HepG2 (cell line): ENCODE results near the gene ALDH16A1. TPM values are rescaled to one million over a fixed set of nuclear protein-coding genes. Genes with fewer than 3 reads are reported as not detected.

Experiments used
- CBFB ChIP-seq: sonication (generic); formaldehyde crosslinking; IDR thresholded peaks from 2 replicates; pipeline ENCODE4 v1.4.0; 2020; ENCODE audit warnings: missing genetic modification reagents
- ERF ChIP-seq: IDR thresholded peaks from 2 replicates; pipeline ENCODE4 v1.6.1; 2018; ENCODE audit warnings: missing biosample characterization, missing genetic modification reagents
- ETS1 ChIP-seq: sonication (generic); formaldehyde crosslinking; IDR thresholded peaks from 2 replicates; pipeline ENCODE4 v1.4.0; 2020; ENCODE audit warnings: missing genetic modification reagents
- HOXA5 ChIP-seq: sonication (generic); formaldehyde crosslinking; IDR thresholded peaks from 2 replicates; pipeline ENCODE4 v1.4.0; 2020; ENCODE audit warnings: missing genetic modification reagents
- IRF2 ChIP-seq: IDR thresholded peaks from 2 replicates; pipeline ENCODE4 v1.6.1; 2018; ENCODE audit warnings: missing genetic modification reagents, missing compliant biosample characterization
- MTF2 ChIP-seq: sonication (generic); formaldehyde crosslinking; IDR thresholded peaks from 2 replicates; pipeline ENCODE4 v1.5.0; 2020; ENCODE audit warnings: missing genetic modification reagents, borderline replicate concordance
- NCOA2 ChIP-seq: sonication (generic); formaldehyde crosslinking; IDR thresholded peaks from 2 replicates; pipeline ENCODE4 v1.8.0; 2022; ENCODE audit warnings: inconsistent platforms
- PHF5A ChIP-seq: IDR thresholded peaks from one replicate; pipeline ENCODE4 v1.6.1; 2018; ENCODE audit warnings: low read depth, missing genetic modification reagents; ENCODE audit not compliant: unreplicated experiment
- PTBP1 ChIP-seq: fragments of 200-400 bp; formaldehyde crosslinking; IDR thresholded peaks from 2 replicates; pipeline ENCODE4 v1.6.1; 2018; ENCODE audit warnings: low read length, low read depth; ENCODE audit not compliant: poor library complexity, severe bottlenecking
- REL ChIP-seq: sonication (generic); formaldehyde crosslinking; conservative IDR thresholded peaks from 2 replicates; pipeline ENCODE4 v1.8.0; 2022; ENCODE audit warnings: mild to moderate bottlenecking, missing genetic modification reagents, moderate library complexity
- RELA ChIP-seq: sonication (generic); formaldehyde crosslinking; IDR thresholded peaks from 2 replicates; pipeline ENCODE4 v1.4.0; 2020; ENCODE audit warnings: missing genetic modification reagents
- SAP130 ChIP-seq: IDR thresholded peaks from 2 replicates; pipeline ENCODE4 v1.6.1; 2016; ENCODE audit warnings: low read depth
- SP4 ChIP-seq: sonication (generic); formaldehyde crosslinking; IDR thresholded peaks from 2 replicates; pipeline ENCODE4 v1.8.1; 2023; ENCODE audit warnings: mild to moderate bottlenecking, missing genetic modification reagents
- SRF ChIP-seq: IDR thresholded peaks from 2 replicates; pipeline ENCODE4 v1.6.1; 2011; ENCODE audit warnings: mild to moderate bottlenecking, low read depth, low read length, moderate library complexity
- USF2 ChIP-seq, 2 experiments: sonication (generic) in 1 of 2; formaldehyde crosslinking in 1 of 2; IDR thresholded peaks; 2 replicates each; pipeline versions ENCODE4 v1.5.1 to v1.6.1; 2011 to 2020; ENCODE audit warnings: borderline replicate concordance in 1 of 2, low read depth in 1 of 2, low read length in 1 of 2, mild to moderate bottlenecking in 1 of 2, missing genetic modification reagents in 1 of 2, moderate library complexity in 1 of 2
- YY1 ChIP-seq: IDR thresholded peaks from 2 replicates; pipeline ENCODE4 v1.6.1; 2011; ENCODE audit warnings: low read length, low read depth, moderate library complexity, mild to moderate bottlenecking; ENCODE audit not compliant: insufficient read depth, insufficient replicate concordance
- ZFP37 ChIP-seq: sonication (generic); formaldehyde crosslinking; IDR thresholded peaks from 2 replicates; pipeline ENCODE4 v1.4.0; 2020; ENCODE audit warnings: missing genetic modification reagents, borderline replicate concordance
- ZKSCAN8 ChIP-seq: IDR thresholded peaks from 2 replicates; pipeline ENCODE4 v1.6.1; 2016; ENCODE audit warnings: borderline replicate concordance, missing genetic modification reagents, missing compliant biosample characterization
- ZNF33A ChIP-seq: sonication (generic); formaldehyde crosslinking; IDR thresholded peaks from 2 replicates; pipeline ENCODE4 v1.5.1; 2020; ENCODE audit warnings: missing genetic modification reagents, mild to moderate bottlenecking, moderate library complexity, borderline replicate concordance
- ZNF503 ChIP-seq: sonication (generic); formaldehyde crosslinking; IDR thresholded peaks from 2 replicates; pipeline ENCODE4 v1.4.0; 2020; ENCODE audit warnings: missing genetic modification reagents
- ZNF687 ChIP-seq: sonication (generic); formaldehyde crosslinking; IDR thresholded peaks from 2 replicates; pipeline ENCODE4 v1.5.1; 2020; ENCODE audit warnings: mild to moderate bottlenecking, missing genetic modification reagents, moderate library complexity
- polyA plus RNA-seq, 8 experiments: library from polyadenylated mRNA; depleted of rRNA in 3 of 8; stranded (reverse) in 7 of 8; unstranded in 1 of 8; fragments of >200 nt; fragmentation: Illumina TruSeq in 4 of 8; extraction: Trizol in 4 of 8; gene quantifications; 2 replicates each; pipeline versions ENCODE4 v1.2.1 to v1.2.3, GENCODE V29; 2011 to 2016; ENCODE audit warnings: low read depth in 4 of 8, missing spikeins in 1 of 8, mixed read lengths in 1 of 8; ENCODE audit not compliant: insufficient read depth in 1 of 8
- total RNA-seq, 5 experiments: library from RNA; depleted of rRNA; stranded (reverse); fragments of >200 nt; fragmentation: Illumina TruSeq; extraction: Trizol; gene quantifications; 2 replicates each; pipeline ENCODE4 v1.2.3, GENCODE V29; 2016; ENCODE audit warnings: low read depth in 1 of 5

ALDH16A1 gene
- total and polyA plus RNA-seq, 2 of the 13 experiments (the other 11 are each of a cell fraction or from before 2014, with no cell fraction given), result 8.4 to 34.9 TPM

- TF ChIP-seq USF2 (IDR thresholded peaks at IDR 0.05; ENCODE audit: low read depth, low read length) (no peak), USF2 (CRISPR knock-in tag; IDR thresholded peaks at IDR 0.05; ENCODE audit: borderline replicate concordance) (no peak), MTF2 (no peak), ERF (CRISPR knock-in tag) (peak; percentile 32; the same call in 1 of the 2 replicates), ZNF33A (CRISPR knock-in tag) (no peak), ZNF503 (CRISPR knock-in tag) (no peak), ETS1 (CRISPR knock-in tag) (no peak), SRF (no peak), SAP130 (CRISPR knock-in tag) (0 out of 2 replicates have a peak, but pooled peaks have one; percentile 25), CBFB (0 out of 2 replicates have a peak, but pooled peaks have one; percentile 59), PHF5A (CRISPR knock-in tag) (no peak), REL (CRISPR knock-in tag) (no peak), YY1 (peak; percentile 89), SP4 (CRISPR knock-in tag) (peak; percentile 27; the same call in 1 of the 2 replicates), RELA (peak; percentile 57; the same call in 1 of the 2 replicates), ZNF687 (CRISPR knock-in tag) (peak; percentile 45; the same call in 1 of the 2 replicates), NCOA2 (CRISPR knock-in tag) (no peak), ZKSCAN8 (CRISPR knock-in tag) (0 out of 2 replicates have a peak, but pooled peaks have one; percentile 36), HOXA5 (CRISPR knock-in tag) (no peak), IRF2 (CRISPR knock-in tag) (0 out of 2 replicates have a peak, but pooled peaks have one; percentile 50), PTBP1 (no peak), ZFP37 (CRISPR knock-in tag) (0 out of 2 replicates have a peak, but pooled peaks have one; percentile 30)
Measured at GRCh38 chr19:49506575-49507105, 53.6 kb downstream of the ALDH16A1 start (continued).
